Neuronal stem cell (in vitro differentiated cells): Measurements from ENCODE around the gene TLL1.

ENCODE experiments used
- DNase-seq: peaks from one replicate; pipeline ENCODE4 v3.0.0-alpha.2; 2013; ENCODE audit warnings: low spot score
- H2AFZ ChIP-seq: one replicate; pipeline ENCODE4 v1.6.1; 2013; ENCODE audit warnings: mild to moderate bottlenecking, low read length, inconsistent platforms
- H2AK5ac ChIP-seq: 2 replicates; pipeline ENCODE4 v1.6.1; 2013; ENCODE audit warnings: low read depth, mild to moderate bottlenecking, inconsistent platforms, low read length, moderate library complexity, mixed read lengths
- H2BK120ac ChIP-seq: 2 replicates; pipeline ENCODE4 v1.6.1; 2013; ENCODE audit warnings: low read depth, mild to moderate bottlenecking, inconsistent platforms, low read length, moderate library complexity, mixed read lengths
- H2BK12ac ChIP-seq: one replicate; pipeline ENCODE4 v1.6.1; 2013; ENCODE audit warnings: low read length, inconsistent platforms
- H2BK15ac ChIP-seq: 2 replicates; pipeline ENCODE4 v1.6.1; 2013; ENCODE audit warnings: mild to moderate bottlenecking, low read length, inconsistent platforms, mixed read lengths
- H2BK5ac ChIP-seq: one replicate; pipeline ENCODE4 v1.6.1; 2013; ENCODE audit warnings: inconsistent platforms, mild to moderate bottlenecking, low read length, moderate library complexity
- H3K14ac ChIP-seq: one replicate; pipeline ENCODE4 v1.6.1; 2013; ENCODE audit warnings: low read length, inconsistent platforms
- H3K18ac ChIP-seq: 2 replicates; pipeline ENCODE4 v1.6.1; 2013; ENCODE audit warnings: low read length, inconsistent platforms
- H3K23ac ChIP-seq: 2 replicates; pipeline ENCODE4 v1.6.1; 2013; ENCODE audit warnings: low read depth, mild to moderate bottlenecking, mixed read lengths, low read length, inconsistent platforms; ENCODE audit not compliant: poor library complexity
- H3K27ac ChIP-seq: replicated peaks from 3 replicates; pipeline ENCODE4 v1.5.1; 2013; ENCODE audit warnings: low read length, inconsistent platforms
- H3K27me3 ChIP-seq, 3 experiments: 2 replicates each; pipeline ENCODE4 v1.6.1; 2013; ENCODE audit warnings: low read length in 3 of 3, mild to moderate bottlenecking in 2 of 3, inconsistent platforms in 1 of 3, low read depth in 1 of 3, mixed read lengths in 1 of 3, moderate library complexity in 1 of 3; ENCODE audit not compliant: control insufficient read depth in 3 of 3, insufficient read depth in 3 of 3
- H3K36me3 ChIP-seq, 2 donors: replicated peaks in 1 of 2; 2 replicates each; pipeline ENCODE4 v1.6.1; 2013; ENCODE audit warnings: low read length in 2 of 2; ENCODE audit not compliant: control insufficient read depth in 2 of 2, insufficient read depth in 2 of 2
- H3K4ac ChIP-seq: 2 replicates; pipeline ENCODE4 v1.6.1; 2013; ENCODE audit warnings: inconsistent platforms, mild to moderate bottlenecking, low read length, moderate library complexity
- H3K4me1 ChIP-seq, 2 donors: 1 replicate in 1 of 2; 2 replicates in 1 of 2; pipeline ENCODE4 v1.6.1; 2013; ENCODE audit warnings: low read length in 2 of 2, low read depth in 1 of 2; ENCODE audit not compliant: control insufficient read depth in 2 of 2, insufficient read depth in 1 of 2
- H3K4me2 ChIP-seq: one replicate; pipeline ENCODE4 v1.6.1; 2013; ENCODE audit warnings: mild to moderate bottlenecking, low read length, inconsistent platforms; ENCODE audit not compliant: insufficient read depth, poor library complexity, severe bottlenecking
- H3K4me3 ChIP-seq, 2 donors: 2 replicates each; pipeline ENCODE4 v1.5.1; 2013; ENCODE audit warnings: low read length in 2 of 2, mild to moderate bottlenecking in 2 of 2, inconsistent platforms in 1 of 2, moderate library complexity in 1 of 2
- H3K79me1 ChIP-seq: one replicate; pipeline ENCODE4 v1.6.1; 2013; ENCODE audit warnings: low read depth, mild to moderate bottlenecking, inconsistent platforms, low read length, moderate library complexity
- H3K9ac ChIP-seq: one replicate; pipeline ENCODE4 v1.6.1; 2013; ENCODE audit warnings: mild to moderate bottlenecking, low read depth, low read length, inconsistent platforms; ENCODE audit not compliant: poor library complexity
- H3K9me3 ChIP-seq, 2 donors: replicated peaks in 1 of 2; 2 replicates each; pipeline versions ENCODE3 to v1.6.1; 2013; ENCODE audit warnings: low read length in 2 of 2, mild to moderate bottlenecking in 2 of 2, inconsistent platforms in 1 of 2, low read depth in 1 of 2, mixed read lengths in 1 of 2, moderate library complexity in 1 of 2; ENCODE audit not compliant: control insufficient read depth in 2 of 2, insufficient read depth in 1 of 2
- H4K8ac ChIP-seq: one replicate; pipeline ENCODE4 v1.6.1; 2013; ENCODE audit warnings: low read depth, mild to moderate bottlenecking, inconsistent platforms, low read length, moderate library complexity
- H4K91ac ChIP-seq: one replicate; pipeline ENCODE4 v1.6.1; 2013; ENCODE audit warnings: low read length, low read depth, mild to moderate bottlenecking, inconsistent platforms; ENCODE audit not compliant: poor library complexity
- WGBS, 2 donors: extraction: QIAGEN DNeasy Blood & Tissue Kit; methylation state at CpG; one replicate each; pipeline ENCODE4 v1.1.7; 2013; ENCODE audit warnings: missing lambda C conversion rate in 2 of 2, mixed read lengths in 1 of 2; ENCODE audit not compliant: insufficient read length in 2 of 2, insufficient replicate concordance in 1 of 2; ENCODE audit errors: extremely low coverage in 2 of 2; 5-methylcytosine and 5-hydroxymethylcytosine counted together

The TLL1 gene

GRCh38 chr4:165834116-165834515 lies 38.9 kb upstream of the TLL1 start:
- Histone ChIP-seq H3K18ac (no peak overlapping the region), H2BK120ac (no peak overlapping the region), H4K8ac (no peak overlapping the region), H4K91ac (no peak overlapping the region), H3K4me1 (no peaks in the 10 kb centered on the region), H3K79me1 (no peaks in the 10 kb centered on the region), H3K23ac (no peak overlapping the region), H2BK12ac (no peak overlapping the region), H2AFZ (no peak overlapping the region), H3K27ac (no peak overlapping the region), H3K4me3 (no peak overlapping the region), H3K14ac (no peak overlapping the region), H3K9ac (no peak overlapping the region), H3K27me3 (no peaks in the 10 kb centered on the region), H3K4ac (no peak overlapping the region), H2AK5ac (no peak overlapping the region), H2BK15ac (no peak overlapping the region), H2BK5ac (no peak overlapping the region), H3K9me3 (no peaks in the 10 kb centered on the region), H3K4me2 (no peak overlapping the region), H3K36me3 (no peaks in the 10 kb centered on the region)
- DNase-seq, result no peak
- no CpG with 5 or more reads among the region's 2 CpGs for WGBS, 2 donors

- no peak overlapping the region for H3K18ac ChIP-seq
- H3K27me3 ChIP-seq, result no peaks in the 10 kb centered on the region
- no peak overlapping the region for H3K4me2 ChIP-seq
- DNase-seq, result no peak
- no peaks in the 10 kb centered on the region for H3K79me1 ChIP-seq
- no peak overlapping the region for H3K23ac ChIP-seq
- no peak overlapping the region for H3K9ac ChIP-seq
- no peak overlapping the region for H2BK120ac ChIP-seq
- no peak overlapping the region for H4K91ac ChIP-seq
- no CpG with 5 or more reads among the region's 1 CpG for WGBS, 2 donors
- no peak overlapping the region for H2AK5ac ChIP-seq
- H3K4ac ChIP-seq, result no peak overlapping the region
- no peak overlapping the region for H3K4me3 ChIP-seq
- no peak overlapping the region for H3K14ac ChIP-seq
- no peak overlapping the region for H2AFZ ChIP-seq
- H3K4me1 ChIP-seq, result peaks cover 0 to 2% of the 10 kb centered on the region in 2 donors
- H2BK12ac ChIP-seq, result no peak overlapping the region
- H2BK15ac ChIP-seq, result no peak overlapping the region
- no peaks in the 10 kb centered on the region for H3K36me3 ChIP-seq
- H2BK5ac ChIP-seq, result no peak overlapping the region
- no peak overlapping the region for H3K27ac ChIP-seq
- no peaks in the 10 kb centered on the region for H3K9me3 ChIP-seq
- no peak overlapping the region for H4K8ac ChIP-seq
These were observed 34.5 kb upstream of the TLL1 start for GRCh38 chr4:165838575-165838974.

DNA sequence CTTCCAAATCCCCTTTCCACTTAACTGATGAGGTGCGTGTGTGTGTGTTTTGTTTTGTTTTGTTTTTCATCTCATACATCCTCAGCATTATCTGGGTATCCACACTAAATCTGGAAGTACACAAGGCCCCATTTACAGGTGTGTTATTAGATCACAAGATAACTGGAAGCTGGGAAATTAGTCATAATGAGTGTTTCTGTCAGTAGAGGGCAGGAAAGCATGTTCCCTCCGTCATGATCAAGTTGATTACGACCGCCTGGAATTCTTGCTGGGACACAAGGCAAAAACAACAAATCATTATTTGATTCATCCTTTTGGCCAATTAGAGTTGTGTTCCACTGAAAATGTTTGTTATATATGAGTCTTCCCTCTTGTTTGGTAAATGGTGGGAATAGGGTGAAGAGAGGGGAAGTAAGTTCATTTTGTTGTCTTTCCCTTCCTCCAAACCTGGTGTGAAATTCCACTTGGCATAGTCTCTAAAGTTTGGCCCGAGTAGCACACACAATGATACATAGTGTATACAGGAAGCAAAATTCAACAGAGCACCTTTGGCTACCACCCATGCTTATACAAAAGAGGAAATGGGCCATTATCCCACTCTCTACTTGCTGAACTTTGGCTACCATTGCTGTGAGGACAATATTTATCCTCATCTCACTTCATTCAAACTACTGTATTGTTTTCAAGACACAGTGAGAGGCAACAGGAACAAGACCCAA lies 33.3 kb upstream of the TLL1 start:
- Histone ChIP-seq H3K14ac (no peak overlapping the region), H2BK15ac (no peak overlapping the region), H3K18ac (no peak overlapping the region), H3K4ac (no peak overlapping the region), H2BK12ac (no peak overlapping the region), H3K4me1 (peaks cover 0 to 2% of the 10 kb centered on the region in 2 donors), H2AFZ (no peak overlapping the region), H3K27ac (no peak overlapping the region), H2BK120ac (no peak overlapping the region), H4K91ac (no peak overlapping the region), H2AK5ac (no peak overlapping the region), H2BK5ac (no peak overlapping the region), H3K4me3 (no peak overlapping the region), H4K8ac (no peak overlapping the region), H3K4me2 (no peak overlapping the region), H3K9ac (no peak overlapping the region), H3K36me3 (no peaks in the 10 kb centered on the region), H3K79me1 (no peaks in the 10 kb centered on the region), H3K9me3 (no peaks in the 10 kb centered on the region), H3K27me3 (no peaks in the 10 kb centered on the region), H3K23ac (no peak overlapping the region)
- no peak for DNase-seq
- WGBS, 2 donors, result no CpG with 5 or more reads among the region's 5 CpGs

- H2AFZ ChIP-seq, result no peak overlapping the region
- no peak overlapping the region for H3K9ac ChIP-seq
- H3K9me3 ChIP-seq, result no peaks in the 10 kb centered on the region
- H3K4me3 ChIP-seq, result no peak overlapping the region
- H3K4me1 ChIP-seq, result peaks cover 0 to 2% of the 10 kb centered on the region in 2 donors
- no peaks in the 10 kb centered on the region for H3K27me3 ChIP-seq
- H2BK120ac ChIP-seq, result no peak overlapping the region
- H3K27ac ChIP-seq, result no peak overlapping the region
- no peak overlapping the region for H3K4ac ChIP-seq
- H3K23ac ChIP-seq, result no peak overlapping the region
- H3K79me1 ChIP-seq, result no peaks in the 10 kb centered on the region
- H4K91ac ChIP-seq, result no peak overlapping the region
- no peak overlapping the region for H2BK5ac ChIP-seq
- H3K18ac ChIP-seq, result no peak overlapping the region
- H3K14ac ChIP-seq, result no peak overlapping the region
- H2AK5ac ChIP-seq, result no peak overlapping the region
- no peak overlapping the region for H2BK15ac ChIP-seq
- no peak overlapping the region for H4K8ac ChIP-seq
- no peak overlapping the region for H3K4me2 ChIP-seq
- H3K36me3 ChIP-seq, result no peaks in the 10 kb centered on the region
- DNase-seq, result no peak
- H2BK12ac ChIP-seq, result no peak overlapping the region
These were observed 30.4 kb upstream of the TLL1 start for GRCh38 chr4:165842684-165843083.
